ENCODE data around the gene CACNA1B.
"Not testable (repeated sequence)": the region's sequence is repeated elsewhere in the genome, so short reads cannot be mapped to it uniquely, and the experiment has no call there.

CACNA1B gene

GRCh38 chr9:137881591-137882505, 4.3 kb downstream of the CACNA1B start:
- TF ChIP-seq CTCF (IDR thresholded peaks at IDR 0.05) = no peak
- no peak for TF ChIP-seq ZFX (IDR thresholded peaks at IDR 0.05; ENCODE audit: borderline replicate concordance)
- no peak overlapping the region for H3K27ac ChIP-seq

DNA sequence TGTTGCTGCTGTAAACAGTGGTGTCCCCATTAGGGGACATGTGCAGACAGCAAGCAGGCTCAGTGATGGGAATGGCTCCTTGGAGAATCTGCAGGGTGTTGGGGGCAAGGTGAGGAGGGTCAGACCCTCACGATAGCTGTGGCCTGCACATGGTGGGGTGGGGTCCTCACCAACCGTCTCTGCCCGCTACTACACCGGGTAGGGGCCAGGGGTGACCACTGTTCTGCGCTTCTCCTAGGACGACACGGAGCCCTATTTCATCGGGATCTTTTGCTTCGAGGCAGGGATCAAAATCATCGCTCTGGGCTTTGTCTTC, 4.9 kb downstream of the CACNA1B start:
- TF ChIP-seq CTCF (IDR thresholded peaks at IDR 0.05) (no peak), ZFX (IDR thresholded peaks at IDR 0.05; ENCODE audit: borderline replicate concordance) (no peak)
- no peak overlapping the region for H3K27ac ChIP-seq

DNA sequence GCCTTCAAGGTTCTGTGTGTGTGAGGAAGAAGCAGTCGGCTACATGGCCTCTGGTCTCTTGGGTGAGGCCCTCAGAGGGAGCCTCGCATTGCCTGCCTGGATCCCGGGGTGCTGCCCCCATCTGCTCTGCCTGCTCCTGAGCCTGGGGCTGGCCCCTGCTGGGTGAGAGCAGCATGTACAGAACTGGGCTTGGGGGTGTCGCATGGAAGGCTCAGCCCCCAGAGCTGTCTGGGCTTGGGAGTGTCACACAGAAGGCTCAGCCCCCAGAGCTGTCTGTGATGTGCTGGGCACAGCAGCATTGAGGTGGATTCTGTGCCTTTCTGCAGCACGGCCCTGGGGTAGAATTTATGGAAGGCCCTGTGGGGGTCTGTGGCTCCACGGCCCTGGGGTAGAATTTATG, 6.4 kb downstream of the CACNA1B start:
- not testable (repeated sequence) for H3K27ac ChIP-seq

- not testable (repeated sequence) for H3K27ac ChIP-seq
Observed at GRCh38 chr9:137884547-137884946, 7.0 kb downstream of the CACNA1B start.

DNA sequence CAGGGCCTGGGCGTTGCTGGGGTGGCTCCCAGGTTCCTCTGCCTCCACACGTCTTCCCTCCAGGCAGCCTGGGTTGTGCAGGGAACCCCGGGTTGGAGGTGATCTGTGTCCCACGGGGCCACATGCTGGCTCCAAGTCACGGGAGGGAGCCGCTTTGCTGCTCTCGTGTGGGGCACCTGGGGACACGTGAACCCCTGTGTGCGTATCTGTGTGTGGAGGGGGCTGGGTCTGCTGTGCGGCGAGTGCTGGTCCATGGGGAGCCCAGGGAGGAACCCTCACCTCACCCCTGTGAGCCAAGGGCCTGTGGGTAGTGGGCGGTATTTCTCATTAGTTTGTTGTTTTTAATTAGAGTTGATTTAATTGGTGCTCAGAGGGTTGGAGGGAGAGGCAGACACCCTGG, 7.5 kb downstream of the CACNA1B start:
- H3K27ac ChIP-seq = not testable (repeated sequence)

- not testable (repeated sequence) for H3K27ac ChIP-seq
Observed at GRCh38 chr9:137888621-137889020, 11.0 kb downstream of the CACNA1B start.

GRCh38 chr9:137889966-137890365, 12.4 kb downstream of the CACNA1B start:
- H3K27ac ChIP-seq = not testable (repeated sequence)

GRCh38 chr9:137890768-137891587, 13.4 kb downstream of the CACNA1B start:
- not testable (repeated sequence) for H3K27ac ChIP-seq

DNA sequence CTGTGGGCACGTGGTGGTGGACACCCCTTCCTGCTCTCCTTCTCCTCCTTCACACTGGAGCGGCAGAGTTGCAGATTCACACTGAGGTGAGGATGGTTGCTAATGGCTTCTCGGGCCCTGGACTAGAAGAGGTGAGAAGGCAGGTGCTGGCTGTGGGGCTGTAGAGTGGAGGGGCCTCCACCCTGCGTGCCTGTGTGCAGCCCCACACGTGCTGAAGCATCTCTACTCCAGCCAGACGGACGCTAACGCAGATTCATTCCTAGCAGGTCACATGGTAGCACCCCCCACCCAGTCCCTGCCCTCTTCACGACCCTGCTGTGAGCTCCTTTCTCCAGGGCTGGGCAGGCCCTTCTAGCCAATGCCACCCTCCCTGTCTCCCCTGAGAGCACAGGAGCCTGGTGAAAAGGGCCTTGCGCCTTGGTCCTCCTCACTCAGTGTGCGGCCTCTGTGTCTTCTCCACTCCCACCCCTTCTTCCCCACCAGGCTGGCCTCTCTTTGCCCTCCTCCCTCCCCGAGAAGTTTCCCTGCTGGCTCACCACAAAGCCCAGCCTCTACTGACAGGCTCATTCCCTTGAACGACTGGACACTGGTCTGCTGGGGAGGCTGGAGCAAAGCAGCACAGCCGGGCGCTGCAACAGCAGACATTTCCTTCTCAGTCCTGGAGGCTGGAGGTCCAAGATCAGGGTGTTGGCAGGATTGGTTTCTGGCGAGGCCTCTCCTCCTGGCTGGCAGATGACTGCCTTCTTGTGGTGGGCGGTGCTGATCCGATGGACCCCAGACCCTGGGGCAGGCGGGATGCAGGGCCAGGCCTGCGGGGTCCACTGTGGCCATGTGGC, 14.2 kb downstream of the CACNA1B start:
- no peak overlapping the region for H3K27ac ChIP-seq
- no peak for TF ChIP-seq ZFX (IDR thresholded peaks at IDR 0.05; ENCODE audit: borderline replicate concordance)
- TF ChIP-seq CTCF (IDR thresholded peaks at IDR 0.05) = no peak

DNA sequence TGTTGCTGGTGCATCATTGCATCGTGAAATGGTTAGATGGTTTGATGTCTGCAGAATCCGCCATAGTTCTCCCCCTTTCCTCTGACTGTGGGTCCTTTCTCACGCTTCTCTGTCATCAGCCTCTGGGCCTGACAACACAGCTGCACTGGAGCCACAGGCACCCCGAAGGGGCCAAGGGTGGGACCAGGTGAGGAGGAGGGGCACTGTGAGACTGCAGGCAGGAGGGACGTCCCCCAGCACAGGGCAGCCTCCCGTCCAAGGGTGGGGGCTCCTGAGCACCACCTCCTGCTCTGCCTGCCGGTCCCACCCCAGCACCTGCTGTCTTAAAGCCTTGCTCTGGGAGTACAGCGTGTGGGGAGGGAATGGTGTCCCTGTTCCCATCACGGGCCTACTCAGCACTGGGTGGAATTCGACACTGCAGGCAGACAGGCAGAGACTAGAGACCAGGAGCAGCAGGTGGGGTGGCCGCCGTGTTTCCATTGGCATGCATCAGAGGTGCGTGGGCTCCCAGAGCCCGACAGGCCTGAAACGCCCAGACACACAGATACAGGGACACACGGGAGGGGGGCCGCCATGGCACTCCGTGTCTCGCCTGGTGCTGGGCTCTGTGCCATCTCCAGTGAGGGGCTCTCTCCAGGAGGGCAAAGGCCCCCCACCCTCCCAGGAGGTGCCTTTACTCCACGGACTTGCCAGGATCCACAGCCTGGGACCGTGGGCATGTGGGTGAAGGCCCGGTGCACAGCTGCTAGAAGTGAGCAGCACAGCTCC, 15.0 kb downstream of the CACNA1B start:
- TF ChIP-seq CTCF (IDR thresholded peaks at IDR 0.05) = no peak
- no peak for TF ChIP-seq ZFX (IDR thresholded peaks at IDR 0.05; ENCODE audit: borderline replicate concordance)
- H3K27ac ChIP-seq = no peak overlapping the region
